GM19395 (cell line): ENCODE data around the gene SSH2.
"Not testable (repeated sequence)": the region's sequence is repeated elsewhere in the genome, so short reads cannot be mapped to it uniquely, and the experiment has no call there.

Experiments
- ATAC-seq: cut with Tn5 transposase; IDR thresholded peaks from one replicate; pipeline ENCODE4 v1.9.1; 2021; ENCODE audit warnings: mild to moderate bottlenecking, moderate library complexity; ENCODE audit not compliant: unreplicated experiment

SSH2 gene

GRCh38 chr17:29789196-29790170 lies 140.5 kb downstream of the SSH2 start:
- ATAC-seq, result no peak

- no peak for ATAC-seq
These were observed 142.0 kb downstream of the SSH2 start for GRCh38 chr17:29787995-29788394.

DNA sequence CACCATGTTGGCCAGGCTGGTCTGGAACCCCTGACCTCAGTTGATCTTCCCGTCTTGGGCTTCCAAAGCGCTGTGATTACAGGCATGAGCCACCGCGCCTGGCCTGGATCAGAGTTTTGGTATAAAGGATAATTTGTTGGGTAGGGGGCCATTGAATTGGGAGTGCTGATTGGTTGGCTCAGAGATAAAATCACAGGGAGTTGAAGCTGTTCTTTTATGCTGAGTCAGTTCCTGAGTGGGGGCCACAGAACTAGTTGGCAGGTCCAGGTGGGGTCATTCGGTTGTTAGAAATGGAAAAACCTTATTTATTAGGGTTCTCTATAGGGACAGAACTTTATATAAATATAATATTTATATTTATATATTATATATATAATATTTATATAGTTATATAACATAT lies 147.1 kb downstream of the SSH2 start:
- no peak for ATAC-seq

DNA sequence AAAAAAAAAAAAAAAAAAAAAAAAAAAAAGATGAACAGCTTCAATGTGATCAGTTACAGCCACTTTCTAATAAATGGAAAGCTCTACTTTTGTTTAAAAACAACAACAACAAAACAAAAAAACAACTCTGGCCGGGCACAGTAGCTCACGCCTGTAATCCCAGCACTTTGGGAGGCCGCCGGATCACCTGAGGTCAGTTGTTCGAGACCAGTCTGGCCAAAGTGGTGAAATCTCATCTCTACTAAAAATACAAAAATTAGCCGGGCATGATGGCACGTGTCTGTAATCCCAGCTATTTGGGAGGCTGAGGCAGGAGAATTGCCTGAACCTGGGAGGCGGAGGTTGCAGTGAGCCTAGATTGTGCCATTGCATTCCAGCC lies 150.2 kb downstream of the SSH2 start:
- ATAC-seq, result not testable (repeated sequence)

DNA sequence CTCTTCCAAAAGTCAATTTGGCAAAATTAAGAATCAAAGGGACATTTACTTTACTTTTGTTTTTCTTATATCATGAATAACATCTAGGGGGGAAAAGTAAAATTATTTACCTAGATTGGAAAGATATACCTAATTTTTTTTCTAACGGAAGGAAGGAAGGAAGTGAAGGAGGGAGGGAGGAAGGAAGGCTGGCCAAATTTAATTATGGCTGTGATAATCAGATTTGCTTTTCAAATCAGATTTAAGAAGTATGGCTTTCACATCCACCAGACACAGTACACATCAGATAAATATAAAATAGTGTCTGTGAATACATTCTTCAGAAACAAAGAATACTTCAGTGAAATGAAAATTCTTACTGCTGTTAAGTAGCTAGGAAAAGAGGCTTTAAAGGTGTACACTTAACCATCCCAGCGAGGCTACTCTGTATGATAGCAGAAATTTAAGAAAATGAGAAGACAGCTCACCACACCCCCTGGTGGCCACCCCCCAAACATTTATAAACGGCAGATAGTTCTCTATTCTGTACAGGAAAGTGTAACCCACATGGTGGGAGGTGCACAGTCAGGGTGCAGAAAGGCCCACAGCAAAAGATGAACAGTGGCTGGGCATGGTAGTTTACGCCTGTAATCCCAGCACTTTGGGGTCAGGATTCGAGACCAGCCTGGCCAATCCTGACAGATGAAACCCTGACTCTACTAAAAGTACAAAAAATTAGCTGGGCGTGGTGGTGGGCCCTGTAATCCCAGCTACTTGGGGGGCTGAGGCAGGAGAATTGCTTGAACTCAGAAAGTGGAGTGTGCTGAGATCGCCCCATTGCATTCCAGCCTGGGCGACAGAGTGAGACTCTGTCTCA lies 150.8 kb downstream of the SSH2 start:
- ATAC-seq, result no peak

GRCh38 chr17:29777663-29778062 lies 152.4 kb downstream of the SSH2 start:
- no peak for ATAC-seq

GRCh38 chr17:29776026-29776425 lies 154.0 kb downstream of the SSH2 start:
- ATAC-seq, result no peak

DNA sequence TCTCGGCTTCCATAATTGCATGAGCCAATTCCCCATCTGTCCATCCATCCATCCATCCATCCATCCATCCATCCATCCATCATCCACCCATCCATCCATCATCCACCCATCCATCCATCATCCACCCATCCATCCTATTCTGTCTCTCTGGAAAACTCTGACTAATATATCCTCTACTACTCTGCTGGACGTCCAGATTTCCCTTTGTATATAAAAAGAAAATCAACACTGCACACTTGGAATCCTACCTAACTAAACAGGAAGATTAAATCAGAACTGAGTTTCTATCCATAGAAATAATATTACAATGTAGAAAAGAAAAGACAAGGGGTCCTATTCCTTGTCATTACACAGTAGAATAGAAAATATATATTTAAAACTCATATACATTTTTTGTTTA lies 157.0 kb downstream of the SSH2 start:
- ATAC-seq, result no peak

- ATAC-seq, result no peak
These were observed 158.5 kb downstream of the SSH2 start for GRCh38 chr17:29771546-29771945.

DNA sequence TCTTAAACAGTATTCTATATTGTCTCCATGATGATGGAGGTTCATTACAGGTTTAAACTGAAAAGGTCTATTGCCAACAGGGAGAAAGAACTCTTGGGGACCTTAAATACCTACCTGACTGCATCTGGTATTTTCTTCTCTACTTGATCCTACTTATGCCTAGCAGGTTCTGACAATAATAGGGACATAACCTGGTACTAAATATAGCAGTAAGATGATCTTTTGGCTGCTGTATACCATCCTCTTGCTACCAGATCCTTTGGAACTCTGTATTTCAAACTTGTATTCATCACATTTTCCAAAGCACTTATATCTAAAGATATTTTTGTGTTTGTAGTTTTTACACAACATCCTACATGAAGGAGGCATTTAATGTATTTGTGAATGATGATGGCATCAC lies 160.8 kb downstream of the SSH2 start:
- no peak for ATAC-seq

DNA sequence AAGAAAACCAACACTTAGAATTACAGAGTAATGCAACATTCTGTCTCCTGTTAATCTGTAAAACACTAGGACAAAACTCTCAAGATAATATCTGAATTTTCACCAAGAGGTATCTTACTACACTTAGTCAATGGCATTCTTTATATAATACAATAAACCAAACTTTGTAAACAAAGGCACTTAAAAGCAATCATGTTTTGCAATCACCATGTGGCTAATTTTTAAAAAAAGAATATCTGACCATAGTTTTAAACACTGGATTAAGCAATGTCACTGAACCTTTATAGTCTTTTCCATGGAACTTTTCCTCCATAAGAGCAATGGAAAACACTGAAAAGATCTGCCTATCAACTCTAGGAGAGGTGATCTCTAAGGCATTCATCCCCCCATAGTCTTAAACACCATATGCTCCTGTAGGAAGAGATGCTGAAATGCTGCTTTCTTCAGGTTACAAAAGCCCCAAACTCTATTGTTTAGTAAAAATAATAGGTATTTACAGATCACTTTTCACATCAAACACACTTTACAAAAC lies 163.2 kb downstream of the SSH2 start:
- ATAC-seq, result no peak

DNA sequence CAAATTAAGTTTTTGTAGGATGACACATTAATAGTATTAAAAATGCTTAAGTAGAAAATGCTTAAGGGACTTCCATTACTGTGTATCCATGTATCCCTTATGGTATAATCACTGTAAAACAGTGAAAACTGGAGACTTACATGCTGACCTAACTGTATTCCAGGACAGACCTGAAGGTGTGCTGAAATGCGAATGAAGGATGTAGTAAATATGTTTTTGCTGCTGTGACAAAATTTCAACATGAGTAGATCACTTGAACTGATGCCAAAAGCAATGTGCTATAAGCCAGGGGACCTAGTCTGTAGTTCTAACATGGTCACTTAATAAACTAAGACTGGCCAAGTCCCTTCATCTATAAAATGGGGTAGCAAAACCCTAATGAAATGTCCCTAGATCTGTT lies 165.3 kb downstream of the SSH2 start:
- ATAC-seq, result no peak

- no peak for ATAC-seq
These were observed 165.8 kb downstream of the SSH2 start for GRCh38 chr17:29764217-29764616.

GRCh38 chr17:29763273-29763672 lies 166.8 kb downstream of the SSH2 start:
- no peak for ATAC-seq

GRCh38 chr17:29761040-29761761 lies 168.8 kb downstream of the SSH2 start:
- peak; percentile 80 for ATAC-seq

DNA sequence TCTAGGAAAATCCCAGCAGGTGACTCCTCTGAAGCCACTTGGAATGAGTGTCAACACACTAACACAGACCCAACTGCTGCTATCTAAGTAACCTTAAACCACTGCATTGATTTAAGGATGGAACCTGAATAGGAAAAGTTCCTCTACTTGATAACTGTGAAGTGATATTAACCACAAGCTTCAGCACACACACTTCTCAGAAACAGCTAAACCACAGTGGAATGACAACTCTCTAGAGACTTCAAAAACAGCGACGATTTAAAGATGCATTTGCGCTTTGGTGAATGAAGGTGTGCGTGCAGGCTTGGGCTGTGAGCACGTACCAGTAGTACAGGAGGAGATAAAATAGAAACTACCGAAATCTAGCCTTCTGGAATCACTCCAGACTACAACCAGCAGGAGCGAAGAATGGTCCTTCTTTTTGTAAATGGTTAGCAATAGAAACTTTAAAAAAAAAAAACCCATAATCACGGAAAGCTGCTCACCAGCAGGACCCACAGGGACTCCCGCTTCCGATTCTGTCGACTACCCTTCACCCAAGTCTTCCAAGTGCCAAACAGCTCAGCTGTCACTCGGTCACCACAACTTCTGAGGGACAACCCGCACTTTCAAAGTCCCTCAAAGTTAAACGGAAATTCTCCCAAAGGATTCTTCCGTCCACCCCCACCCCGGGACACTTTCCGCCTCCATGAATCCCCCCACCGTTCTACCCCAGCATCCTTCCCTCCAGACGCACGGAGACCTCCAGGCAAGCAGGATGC lies 169.6 kb downstream of the SSH2 start:
- ATAC-seq, result peak; percentile 47

DNA sequence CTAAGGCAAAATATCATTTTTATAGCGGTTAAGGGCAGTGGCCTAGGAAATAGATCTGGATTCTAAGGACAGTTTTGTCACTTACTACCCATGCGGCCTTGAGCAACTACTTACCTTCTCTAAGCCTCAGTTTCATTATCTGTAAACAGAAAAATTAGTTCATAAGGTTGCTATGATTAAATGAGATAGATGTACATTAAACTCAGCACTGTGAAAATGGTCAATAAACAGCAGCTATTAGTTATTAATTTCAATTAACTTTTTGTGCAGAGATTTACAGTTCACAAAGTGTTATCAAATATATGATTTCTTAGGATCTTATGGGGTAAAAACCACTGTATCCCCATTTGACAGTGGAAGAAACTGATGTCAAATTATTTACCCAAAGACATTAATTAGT lies 171.8 kb downstream of the SSH2 start:
- ATAC-seq, result no peak

DNA sequence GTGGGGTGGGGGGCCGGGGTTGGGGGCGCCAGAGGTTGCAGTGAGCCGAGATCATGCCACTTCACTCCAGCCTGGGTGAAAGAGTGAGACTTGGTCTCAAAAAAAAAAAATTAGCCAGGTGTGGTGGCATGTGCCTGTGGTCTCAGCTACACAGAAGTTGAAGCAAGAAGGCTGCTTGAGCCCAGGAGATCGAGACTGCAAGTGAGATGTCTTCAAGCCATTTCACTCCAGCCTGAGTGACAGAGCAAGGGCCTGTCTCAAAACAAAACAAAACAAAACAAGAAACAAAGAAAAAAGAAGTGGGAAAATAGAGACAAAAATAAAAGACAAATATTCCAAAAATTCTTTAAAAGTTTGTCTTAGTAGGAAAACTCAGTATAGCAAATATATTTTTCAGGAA lies 172.2 kb downstream of the SSH2 start:
- ATAC-seq, result no peak

DNA sequence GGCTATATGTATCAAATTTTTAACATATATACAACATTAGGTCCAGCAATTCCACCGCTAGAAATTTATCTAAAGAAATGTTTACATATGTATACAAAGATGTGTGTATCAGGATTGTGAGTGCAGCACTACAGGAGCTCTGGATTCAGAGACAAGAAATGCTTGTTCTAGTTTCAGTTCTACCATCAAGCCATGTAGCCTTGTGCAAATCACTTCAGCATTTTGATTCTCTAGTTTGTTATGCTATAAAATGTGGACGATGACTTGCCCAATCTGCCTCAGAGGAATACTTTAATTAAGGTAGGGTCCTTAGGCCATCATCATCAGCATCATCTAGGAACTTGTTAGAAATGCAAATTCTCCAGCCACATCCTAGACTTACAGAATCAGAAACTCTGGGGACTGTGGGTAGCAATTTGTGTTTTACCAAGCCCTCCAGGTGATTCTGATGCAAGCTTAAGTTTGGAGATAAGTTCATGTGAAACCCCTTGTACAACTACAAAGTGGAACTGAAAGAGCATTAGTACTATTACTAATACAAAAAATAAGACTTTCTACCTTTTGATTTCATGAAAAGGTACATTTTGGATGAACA lies 176.1 kb downstream of the SSH2 start:
- peak; percentile 74 for ATAC-seq
